NCI-H2029 (cell line): ENCODE measurements around the gene ARHGAP26.

Experiments used
- DNase-seq: peaks from one replicate; lab custom pipeline; 2025; lab: John Stamatoyannopoulos, UW

Gene ARHGAP26

DNA sequence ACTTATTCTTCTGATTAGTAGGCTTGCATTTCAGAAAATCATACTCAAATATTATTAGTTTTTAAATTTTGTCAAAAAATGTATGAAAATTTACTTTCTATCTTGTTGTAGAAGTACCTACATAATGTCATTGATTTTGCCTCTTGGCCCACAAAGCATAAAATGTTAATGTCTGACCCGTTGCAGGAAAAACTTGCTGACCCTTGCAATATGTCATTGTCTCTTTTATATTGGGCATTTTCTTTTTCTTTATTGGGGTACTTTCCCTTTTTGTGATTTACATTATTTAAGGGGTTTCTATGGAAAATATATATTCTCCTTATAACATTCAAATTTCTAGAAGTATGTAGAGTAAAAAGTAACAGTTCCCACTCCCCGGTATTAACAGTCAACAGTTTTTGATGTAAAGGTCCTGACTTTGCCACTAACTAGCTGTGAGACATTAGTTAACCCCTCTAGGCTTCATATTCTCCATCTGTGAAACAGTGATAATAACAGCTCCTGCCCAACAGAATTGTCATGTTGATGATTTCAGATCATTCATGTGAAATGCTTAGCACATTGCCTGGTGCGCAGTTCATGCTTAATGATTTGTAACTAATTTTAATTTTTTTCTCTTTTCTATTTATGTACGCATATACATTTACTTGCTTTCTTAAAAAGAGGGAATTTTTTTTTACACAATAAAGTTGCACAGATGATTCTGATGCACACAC lies 243.2 kb downstream of the ARHGAP26 start:
- no peak for DNase-seq

DNA sequence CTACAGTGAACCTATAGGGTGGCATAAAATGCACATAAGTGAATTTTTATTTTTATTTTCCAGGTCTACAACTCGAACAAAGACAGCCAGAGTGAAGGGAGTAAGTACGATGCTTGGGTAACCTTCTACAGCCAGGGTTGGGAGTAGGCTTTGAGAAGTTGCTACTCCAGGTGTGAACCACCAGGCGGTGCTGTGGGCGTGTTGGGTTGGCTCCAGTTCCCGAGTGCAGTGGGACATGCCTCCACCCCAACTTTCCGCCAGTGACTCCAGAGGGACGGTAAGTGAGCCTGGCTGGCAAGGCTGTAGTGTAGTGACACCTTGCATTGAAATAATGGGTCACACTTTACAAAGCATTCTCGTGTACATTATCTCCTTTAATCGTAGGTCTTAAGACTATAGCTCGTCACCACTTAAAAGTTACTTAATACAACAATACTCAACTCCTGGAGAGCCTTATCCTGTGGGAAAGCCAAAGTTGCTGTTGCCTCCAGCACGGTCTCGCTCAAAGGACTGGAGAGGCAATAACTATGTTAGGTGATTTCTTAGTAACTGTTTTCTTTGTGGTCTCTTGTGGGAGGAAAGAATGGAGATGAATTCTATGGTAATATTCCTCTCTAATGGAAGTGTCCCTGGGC lies 244.0 kb downstream of the ARHGAP26 start:
- no peak for DNase-seq

DNA sequence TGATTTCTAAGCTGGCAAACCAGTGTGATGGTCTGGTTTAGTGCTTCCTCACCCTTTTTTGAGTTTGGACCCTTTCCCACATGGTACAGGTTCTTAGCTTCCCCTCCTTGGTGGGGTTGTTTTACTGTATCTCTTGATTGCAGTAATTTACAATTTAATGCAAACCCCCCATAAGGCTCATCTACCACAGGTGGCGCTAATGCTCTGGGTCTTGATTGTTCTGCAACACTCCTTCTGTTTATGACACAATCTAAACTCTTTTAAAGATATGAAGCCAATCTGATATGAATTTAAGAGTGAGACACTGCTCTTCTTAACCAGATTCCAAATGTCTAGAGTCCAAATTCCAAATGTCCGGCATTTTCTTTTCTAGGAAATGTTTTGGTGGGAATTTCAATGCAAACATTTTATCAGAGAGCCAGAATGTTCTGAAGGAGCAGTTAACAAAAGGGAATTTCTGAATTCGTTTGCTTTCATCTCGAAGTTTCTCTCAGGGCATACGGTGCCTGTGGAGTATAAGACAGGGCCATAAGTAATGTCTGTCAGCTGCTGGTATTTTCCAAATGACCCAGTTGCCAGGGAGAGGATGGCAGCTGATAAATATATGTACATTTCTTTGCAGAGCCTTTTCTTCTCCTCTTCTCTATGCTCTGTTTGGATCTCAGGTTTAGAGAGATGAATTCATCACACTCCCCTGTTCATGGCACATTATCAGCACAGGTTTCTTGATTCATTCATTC lies 246.8 kb downstream of the ARHGAP26 start:
- peak; percentile 19 for DNase-seq

DNA sequence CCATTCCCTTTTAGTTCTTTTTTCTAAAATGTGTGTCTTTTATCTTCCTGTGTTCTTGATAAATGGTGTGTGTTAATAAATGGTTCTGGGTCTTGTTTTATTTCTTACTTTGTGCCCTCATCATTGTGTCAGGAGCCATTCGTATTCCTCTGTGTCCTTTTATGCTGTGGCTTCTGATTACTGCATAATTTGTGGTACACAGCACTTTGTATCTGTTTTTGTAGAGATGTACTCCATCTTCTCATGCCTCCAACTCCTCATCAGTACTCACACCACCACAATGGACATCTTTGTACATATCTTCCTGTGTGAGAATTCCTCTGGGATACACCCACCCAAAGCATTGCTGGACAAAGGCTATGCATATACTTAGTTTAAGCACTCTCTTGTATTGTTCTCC lies 247.4 kb downstream of the ARHGAP26 start:
- DNase-seq = no peak

DNA sequence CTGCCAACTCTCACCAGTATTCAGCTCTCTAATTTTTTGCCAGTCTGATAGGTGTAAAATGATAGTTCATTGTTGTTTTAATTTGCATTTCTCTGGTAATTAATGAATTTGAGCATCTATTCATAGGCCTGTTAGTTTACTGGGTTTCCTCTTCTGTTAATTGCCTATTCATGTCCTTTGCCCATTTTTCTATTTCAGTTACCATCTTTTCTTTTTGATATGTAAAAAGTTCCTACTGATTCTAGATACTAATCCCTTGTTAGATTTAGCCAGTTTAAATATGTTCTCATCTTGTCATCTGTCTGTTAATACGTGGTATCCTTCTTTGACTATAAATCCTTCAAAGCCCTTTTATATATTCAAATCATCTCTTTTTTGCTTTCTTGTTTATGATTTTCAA lies 247.8 kb downstream of the ARHGAP26 start:
- no peak for DNase-seq

DNA sequence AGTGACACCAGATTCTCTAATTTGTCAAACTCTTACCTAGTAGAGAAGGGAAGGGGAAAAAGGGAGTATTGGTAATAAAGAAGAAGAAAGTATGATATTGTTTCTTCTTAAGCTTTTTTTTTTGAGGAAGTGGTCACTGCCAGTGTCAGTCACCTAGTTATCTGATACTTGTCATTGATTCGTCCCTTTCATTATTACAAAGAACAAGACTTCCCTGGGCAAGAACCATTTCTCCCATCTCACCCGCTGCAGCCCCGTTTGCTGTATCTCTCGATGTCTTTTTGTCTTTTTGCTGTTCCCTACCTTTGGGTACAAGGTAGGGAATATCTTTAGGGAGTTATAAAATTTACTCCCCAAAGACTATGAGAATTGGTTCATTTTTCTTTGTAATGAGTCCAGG lies 249.0 kb downstream of the ARHGAP26 start:
- no peak for DNase-seq

DNA sequence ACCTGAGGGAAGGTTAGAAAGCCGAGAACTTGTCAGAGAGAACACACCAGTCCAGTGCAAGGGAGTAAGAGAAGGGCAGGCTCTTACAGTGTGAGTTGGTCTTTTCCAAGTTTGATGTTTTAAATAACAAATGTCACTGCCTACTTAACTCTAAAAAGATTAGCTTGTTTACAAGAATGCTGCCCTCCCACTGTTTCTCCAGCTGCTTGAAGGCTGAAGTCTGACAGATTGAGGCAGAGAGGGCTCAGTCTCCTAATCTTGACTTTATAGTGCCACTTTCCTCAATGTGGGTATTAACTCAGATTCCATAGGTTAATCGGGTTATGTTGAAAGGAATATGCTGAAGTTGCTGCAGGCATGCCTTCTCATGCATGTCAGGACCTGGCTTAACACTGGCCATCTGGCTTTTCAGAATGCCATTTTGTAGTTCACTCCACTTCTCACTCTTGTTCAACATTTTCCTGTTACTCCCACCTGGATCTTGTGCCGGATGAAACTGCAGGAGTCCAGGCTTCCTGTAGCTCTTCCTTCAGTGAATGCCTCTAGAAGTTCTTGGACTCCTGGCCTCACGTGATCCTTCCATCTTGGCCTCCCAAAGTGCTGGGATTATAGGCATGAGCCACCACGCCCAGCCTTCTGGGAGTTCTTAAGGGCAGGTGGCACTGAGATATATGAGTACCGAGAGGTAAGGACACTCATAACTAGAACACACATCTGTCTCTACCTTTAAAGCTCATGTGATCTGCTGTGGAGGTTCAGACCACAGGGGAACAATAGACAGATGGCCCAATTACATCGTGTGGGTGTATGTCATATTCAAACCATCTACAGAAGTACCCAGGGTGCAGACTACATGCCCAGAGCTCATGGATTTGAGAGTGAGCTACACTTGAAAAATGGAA lies 249.7 kb downstream of the ARHGAP26 start:
- no peak for DNase-seq

DNA sequence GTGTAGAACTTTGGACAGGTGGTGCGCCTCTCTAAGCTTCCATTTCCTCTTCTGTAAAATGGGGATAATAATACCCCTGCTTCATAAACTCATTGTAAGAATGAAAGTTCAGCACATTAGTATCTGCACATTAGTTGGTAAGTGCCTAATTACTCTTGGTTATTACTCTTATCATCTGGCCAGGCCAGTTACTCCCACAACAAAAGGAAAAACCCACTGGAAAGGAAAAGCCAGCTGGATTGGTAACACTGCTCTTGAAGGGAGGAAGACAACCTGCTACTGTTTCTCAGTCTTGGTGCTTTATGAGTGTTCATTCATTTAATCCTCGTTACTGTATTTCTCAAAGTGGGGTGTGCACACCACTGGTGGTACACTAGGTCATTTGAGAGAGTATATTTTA lies 251.4 kb downstream of the ARHGAP26 start:
- DNase-seq = no peak

DNA sequence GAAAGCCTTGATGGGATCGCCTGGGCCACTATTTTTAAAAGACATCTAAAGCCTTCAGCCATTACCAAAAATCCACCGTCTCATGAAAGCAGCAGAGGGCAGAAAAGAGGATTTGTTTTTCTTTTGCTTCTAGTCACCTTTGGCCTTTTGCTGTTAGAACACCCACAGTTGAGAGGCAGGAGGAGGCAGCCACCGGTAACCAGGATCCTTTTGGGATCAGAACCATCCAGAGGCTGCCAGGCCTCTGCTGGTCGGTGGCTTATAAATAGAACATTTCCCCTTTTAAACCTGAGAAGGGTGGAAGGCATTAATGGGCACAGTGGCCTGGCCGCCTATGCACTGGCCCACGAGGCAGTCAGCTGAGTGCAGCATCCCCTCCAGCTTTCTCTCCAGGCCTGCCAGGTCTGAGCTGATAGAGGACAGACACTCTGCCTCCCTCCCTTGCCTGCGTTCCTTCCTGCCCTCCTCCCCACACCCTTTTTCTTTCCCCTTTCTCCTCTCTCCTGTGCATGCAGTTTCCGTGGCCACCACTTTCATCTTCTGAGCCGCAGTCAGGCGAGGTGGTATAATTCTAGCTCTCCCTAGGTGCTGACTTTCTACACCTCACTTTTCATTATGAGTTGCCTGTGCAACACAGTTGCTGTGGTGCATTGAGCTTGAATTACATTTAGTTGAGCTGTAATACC lies 253.4 kb downstream of the ARHGAP26 start:
- DNase-seq = peak; percentile 8

DNA sequence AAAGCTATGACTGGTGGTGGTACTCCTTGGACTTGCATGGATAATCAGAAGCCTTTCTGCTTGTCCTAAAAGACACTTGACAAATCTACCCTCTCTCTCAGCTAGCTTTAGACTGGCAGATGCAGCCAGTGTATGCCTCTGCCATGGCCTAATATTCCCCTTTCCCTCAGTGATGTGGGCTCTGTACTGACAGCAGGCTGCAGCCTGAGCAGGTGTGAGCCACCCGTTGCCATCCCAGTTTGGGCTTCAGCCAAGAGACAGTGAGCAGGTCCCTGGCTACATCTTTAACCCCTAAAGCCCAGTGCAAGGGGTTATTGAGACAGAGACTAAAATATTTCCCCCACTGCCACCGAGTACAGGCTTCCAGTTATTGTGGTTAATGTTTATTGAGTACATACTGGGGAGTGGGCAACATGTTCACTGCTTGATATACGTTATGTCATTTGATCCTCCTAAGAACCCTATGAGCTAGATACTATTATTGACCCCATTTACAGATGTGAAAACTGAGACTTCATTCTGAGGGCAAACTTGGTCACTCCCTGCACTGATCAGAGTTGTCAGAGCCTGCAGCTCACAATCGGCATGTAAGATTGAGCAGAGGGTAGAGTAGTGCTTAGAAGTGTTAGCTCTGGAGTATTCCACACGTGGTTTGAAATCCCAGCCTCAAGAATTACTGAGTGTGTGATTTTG lies 254.2 kb downstream of the ARHGAP26 start:
- peak; percentile 47 for DNase-seq

DNA sequence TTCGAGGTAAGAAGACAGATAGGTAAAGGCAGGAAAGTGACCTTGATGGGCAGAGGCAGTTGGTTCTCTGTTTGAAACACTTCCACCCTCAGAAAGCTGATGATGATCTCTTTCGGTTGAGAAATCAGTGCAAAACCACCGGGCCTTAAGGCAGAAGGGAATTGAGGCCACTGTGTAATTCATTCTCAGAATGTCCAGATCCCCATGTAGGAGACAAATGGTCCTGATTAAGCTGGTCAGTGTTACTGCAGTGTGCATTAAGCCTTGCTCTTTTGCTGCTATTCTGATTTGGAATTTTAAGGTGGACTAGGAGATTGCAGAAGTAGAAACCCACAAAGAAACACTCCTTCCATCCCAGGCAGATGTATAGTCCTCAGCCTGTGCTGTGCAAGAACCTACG lies 255.2 kb downstream of the ARHGAP26 start:
- DNase-seq = no peak

DNA sequence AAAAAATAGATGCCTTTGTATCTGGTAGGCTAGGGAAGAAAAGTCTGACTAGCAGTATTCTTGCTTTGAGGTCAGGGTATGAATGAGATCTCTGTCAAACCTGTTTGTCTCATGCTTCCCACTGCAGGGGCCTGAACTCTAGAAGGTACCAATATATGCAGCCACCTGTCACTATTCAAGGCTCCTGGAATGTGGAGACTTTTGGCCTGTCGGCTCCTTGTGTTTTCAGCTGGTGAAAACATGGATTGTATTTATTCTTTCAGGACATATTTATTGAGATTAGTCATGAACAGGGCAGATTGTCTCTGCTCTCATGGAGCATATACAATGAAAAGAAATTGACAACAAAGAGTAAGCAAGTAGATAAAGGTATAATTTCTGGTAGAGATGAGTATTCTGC lies 255.8 kb downstream of the ARHGAP26 start:
- DNase-seq = peak; percentile 13

DNA sequence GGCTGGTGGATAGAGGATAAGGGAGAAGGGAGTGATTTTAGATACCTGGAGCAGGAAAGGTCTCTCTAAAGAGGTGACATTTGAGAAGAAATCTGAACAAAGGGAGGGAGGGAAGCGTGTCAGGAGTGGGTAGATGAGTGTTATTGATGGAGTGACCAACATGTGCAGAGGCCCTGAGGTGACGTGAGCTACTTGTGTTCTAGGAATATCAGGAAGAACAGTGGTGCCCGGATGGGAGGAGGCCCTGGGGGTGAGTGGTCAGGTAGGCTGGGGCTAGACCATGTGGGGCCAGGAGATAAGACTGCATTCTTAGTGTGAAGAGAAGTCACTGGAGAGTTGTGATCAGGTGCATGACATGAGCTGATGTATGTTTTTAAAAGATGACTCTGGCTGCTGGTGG lies 256.2 kb downstream of the ARHGAP26 start:
- DNase-seq = peak; percentile 72

DNA sequence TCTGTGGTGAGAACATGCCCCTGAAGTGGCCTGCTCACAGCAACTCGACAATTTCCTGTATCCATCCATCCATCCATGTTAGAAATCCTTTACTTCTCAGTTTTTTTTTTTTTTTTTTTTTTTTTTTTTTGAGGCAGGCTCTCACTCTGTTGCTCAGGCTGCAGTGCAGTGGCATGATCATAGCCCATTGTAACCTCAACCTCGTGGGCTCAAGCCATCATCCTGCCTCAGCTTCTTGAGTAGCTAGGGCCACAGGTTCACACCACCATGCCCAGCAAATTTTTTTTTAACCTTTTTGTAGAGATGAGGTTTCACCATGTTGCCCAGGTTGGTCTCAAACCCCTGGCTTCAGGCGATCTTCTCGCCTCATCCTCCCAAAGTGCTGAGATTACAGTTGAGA lies 259.1 kb downstream of the ARHGAP26 start:
- no peak for DNase-seq

DNA sequence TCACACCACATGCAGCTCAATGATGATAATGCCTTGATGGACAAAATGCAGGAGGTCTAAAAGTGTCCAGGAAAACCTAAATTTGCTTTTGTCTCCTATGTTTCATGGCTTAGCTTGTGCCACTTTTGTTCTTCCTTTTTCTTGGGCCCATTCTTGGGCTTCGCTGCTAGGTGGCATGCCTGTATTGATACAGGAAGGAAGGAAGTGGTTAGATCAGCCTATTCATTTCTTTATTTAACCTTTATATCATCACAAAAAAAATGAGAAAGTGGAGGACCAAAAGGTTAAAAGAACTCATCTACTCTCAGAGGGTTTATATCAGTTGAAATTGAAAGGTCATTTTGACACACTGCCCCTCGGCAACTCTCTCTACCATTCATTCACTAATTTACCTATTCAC lies 260.2 kb downstream of the ARHGAP26 start:
- no peak for DNase-seq

DNA sequence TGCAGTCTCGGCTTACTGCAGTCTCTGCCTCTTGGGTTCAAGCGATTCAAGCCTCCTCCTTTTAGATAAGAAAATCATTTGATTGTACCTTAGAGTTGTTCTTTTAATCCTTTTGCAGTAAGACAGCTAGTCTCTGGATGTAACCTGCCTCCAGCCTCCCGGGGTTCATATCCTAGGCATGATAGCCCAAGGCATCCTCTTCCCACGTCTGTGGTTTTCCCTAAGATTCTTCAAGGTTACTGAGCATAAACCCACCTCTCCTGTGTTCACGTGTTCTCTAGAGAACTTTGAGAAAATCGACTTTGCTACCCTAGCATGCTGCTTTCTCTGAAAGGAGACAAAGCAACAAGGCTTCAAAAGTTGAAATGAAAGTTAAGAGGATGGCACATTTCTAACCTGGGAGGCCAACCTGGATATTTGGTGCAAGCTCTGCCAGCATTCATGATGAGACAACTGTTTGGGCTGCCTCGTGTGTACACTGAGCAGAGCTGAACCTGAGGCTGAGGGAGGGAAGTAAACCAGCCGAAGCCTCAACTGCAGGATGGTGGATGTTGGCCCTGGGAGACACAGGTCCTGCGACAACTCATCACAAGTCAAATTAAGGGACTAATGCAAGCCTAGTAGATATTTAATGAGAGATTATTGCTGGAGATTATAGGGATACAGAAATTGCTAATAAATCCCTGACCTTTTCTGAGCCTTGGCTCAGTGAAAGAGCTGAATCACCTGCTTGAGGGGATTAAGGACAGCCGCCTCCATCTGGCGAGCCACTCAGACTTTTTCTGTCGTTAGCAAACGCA lies 261.8 kb downstream of the ARHGAP26 start:
- DNase-seq = no peak

DNA sequence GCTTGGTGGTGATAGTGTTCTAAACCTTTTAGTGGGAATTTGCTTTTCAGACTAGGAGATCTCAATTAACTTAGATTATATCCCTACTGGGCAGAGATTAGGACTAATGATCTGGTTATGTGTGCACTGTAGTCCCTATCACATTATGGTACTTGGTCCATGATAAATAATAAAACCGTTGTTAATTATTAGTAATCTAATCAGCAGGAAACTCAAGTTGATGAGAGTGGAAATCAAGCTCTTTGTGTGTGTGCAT lies 262.3 kb downstream of the ARHGAP26 start:
- no peak for DNase-seq

DNA sequence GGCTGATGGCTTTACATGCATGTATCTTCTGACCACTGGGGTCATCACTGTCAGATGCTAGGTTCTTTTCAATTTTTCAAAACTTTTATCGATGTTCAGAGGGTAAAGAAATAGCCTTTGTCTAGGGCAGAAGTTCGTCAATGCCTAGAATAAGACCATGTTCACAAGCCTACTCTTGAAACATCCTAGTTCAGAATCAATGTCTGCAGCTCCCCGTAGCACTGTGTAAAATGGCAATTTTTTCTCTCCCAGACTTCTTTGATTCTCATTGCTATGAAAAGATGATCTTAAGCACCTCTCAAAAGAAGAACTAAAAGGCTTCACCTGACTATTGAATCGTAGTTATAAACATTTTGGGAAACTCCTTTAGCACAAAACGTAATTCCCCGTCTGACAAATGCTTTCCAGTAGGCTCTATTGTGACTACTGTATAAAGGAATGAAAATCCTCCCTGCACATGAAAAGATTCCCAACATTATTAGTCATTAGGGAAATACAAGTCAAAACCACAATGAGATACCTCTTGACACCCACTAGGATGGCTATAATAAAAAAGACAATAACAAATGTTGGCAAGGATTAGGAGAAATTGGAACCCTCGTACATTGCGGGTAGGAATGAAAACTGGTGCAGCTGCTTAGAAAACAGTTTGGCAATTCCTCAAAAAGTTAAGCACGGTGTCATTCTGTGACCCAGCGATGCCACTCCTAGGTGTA lies 263.5 kb downstream of the ARHGAP26 start:
- no peak for DNase-seq

DNA sequence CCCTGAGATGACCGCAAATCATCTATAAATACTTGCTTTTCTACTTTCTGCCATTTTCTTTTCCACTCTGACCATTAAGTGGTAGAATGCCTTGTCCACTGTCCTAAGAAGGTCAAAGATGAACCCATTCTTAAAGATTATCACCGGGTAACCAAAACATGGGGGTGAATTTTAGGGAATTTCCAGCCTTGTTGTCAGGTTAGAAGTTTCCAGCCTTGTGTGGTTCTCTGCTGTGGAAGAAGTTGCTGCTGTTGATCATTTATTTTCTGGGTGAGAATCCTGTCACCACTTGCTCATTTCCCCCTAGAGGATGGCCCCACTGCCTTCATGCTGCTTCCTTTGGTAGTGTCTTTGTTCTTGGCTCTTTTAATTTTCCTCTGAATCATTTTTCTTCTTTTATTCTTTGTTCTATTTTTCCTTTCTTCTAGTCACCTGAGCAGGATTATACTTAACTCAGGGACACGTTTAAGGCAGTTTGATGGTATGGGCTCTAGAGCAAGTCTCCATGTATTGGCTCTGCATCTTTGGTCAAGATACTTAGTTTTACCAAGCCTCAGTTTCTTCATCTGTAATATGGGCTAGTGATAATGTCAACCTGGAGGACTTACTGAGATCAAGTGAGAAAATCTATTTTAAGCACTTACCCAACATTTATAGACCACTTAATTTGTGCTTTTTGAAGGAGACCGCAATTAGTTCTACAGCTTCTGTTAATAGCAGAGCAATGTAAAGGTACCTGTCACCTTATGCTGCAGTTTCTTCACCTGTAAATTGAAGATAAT lies 266.2 kb downstream of the ARHGAP26 start:
- no peak for DNase-seq
